Loucy (cell line): ENCODE data around the gene SLCO4C1.

Source experiments
- CTCF ChIP-seq: fragments of 200-600 bp; sonication (generic); conservative IDR thresholded peaks from 2 replicates; pipeline ENCODE4 v1.5.1; 2014; ENCODE audit warnings: mild to moderate bottlenecking, antibody characterized with exemption, low read length
- EZH2phosphoT487 ChIP-seq: fragments of 200-600 bp; IDR thresholded peaks from 2 replicates; pipeline ENCODE4 v1.6.1; 2018; ENCODE audit warnings: antibody characterized with exemption, mild to moderate bottlenecking, moderate library complexity, borderline replicate concordance

GRCh38 chr5:102223542-102224477 lies 72.3 kb downstream of the SLCO4C1 start:
- TF ChIP-seq CTCF = peak; percentile 66
- no peak for TF ChIP-seq EZH2phosphoT487
